AG09309 (cell line): ENCODE data around the gene GDPD4.
"Not testable (repeated sequence)": the region's sequence is repeated elsewhere in the genome, so short reads cannot be mapped to it uniquely, and the experiment has no call there.

Source experiments
- DNase-seq: peaks from one replicate; pipeline ENCODE4 v3.0.0-alpha.2; 2010; ENCODE audit warnings: low read depth
- H3K4me3 ChIP-seq: 2 replicates; pipeline ENCODE4 v1.5.1; 2011; ENCODE audit warnings: mild to moderate bottlenecking, low read depth, low read length, moderate library complexity; ENCODE audit not compliant: control insufficient read depth
- TF ChIP-seq, protein P1 (sequence below): IDR thresholded peaks from 2 replicates; pipeline ENCODE4 v1.5.1; 2011; ENCODE audit warnings: mild to moderate bottlenecking, low read depth, low read length, inconsistent platforms; ENCODE audit not compliant: insufficient read depth, control insufficient read depth; ENCODE audit errors: missing control alignments

The GDPD4 gene

DNA sequence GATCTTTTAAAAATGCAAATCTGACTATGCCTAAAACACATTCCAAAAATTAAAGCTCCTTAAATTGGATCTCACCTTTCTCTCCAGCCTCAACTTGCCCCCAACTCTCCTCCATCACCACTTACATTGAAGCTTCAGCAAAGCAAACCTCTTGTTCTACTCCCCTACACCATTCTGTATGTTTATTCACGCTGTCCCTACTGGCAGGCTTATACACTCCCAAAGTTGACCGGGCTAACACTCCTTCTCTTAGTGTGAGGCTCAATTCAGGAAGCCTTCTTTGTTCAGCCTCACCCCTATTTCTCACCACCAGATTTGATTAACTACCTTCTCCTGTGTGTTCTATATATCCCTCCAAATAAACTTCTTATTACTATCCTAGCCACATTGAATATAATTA lies 1.8 kb upstream of the GDPD4 start:
- TF ChIP-seq, protein P1, sequence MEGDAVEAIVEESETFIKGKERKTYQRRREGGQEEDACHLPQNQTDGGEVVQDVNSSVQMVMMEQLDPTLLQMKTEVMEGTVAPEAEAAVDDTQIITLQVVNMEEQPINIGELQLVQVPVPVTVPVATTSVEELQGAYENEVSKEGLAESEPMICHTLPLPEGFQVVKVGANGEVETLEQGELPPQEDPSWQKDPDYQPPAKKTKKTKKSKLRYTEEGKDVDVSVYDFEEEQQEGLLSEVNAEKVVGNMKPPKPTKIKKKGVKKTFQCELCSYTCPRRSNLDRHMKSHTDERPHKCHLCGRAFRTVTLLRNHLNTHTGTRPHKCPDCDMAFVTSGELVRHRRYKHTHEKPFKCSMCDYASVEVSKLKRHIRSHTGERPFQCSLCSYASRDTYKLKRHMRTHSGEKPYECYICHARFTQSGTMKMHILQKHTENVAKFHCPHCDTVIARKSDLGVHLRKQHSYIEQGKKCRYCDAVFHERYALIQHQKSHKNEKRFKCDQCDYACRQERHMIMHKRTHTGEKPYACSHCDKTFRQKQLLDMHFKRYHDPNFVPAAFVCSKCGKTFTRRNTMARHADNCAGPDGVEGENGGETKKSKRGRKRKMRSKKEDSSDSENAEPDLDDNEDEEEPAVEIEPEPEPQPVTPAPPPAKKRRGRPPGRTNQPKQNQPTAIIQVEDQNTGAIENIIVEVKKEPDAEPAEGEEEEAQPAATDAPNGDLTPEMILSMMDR = no peak
- H3K4me3 ChIP-seq = no peak overlapping the region
- no peak for DNase-seq

DNA sequence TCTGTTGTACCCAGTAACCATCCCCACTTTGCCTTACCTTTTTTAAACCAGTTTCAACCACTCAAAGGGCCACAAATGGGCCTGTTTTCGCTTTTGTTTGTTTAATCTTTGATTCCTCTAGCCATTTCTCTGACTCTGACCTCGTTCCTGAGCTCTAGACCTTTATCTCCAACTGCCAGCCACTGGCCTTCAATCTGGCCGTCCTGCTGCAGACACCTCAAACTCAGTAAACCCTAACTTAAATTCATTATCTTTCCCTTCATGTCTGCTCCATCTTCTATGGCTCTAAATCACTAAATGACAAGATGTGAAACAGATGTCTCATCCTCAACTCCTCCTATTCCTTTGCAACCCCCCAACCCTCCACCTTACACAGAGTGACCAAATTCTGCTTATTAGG lies 1.3 kb upstream of the GDPD4 start:
- TF ChIP-seq, protein P1 = no peak
- no peak overlapping the region for H3K4me3 ChIP-seq
- no peak for DNase-seq

DNA sequence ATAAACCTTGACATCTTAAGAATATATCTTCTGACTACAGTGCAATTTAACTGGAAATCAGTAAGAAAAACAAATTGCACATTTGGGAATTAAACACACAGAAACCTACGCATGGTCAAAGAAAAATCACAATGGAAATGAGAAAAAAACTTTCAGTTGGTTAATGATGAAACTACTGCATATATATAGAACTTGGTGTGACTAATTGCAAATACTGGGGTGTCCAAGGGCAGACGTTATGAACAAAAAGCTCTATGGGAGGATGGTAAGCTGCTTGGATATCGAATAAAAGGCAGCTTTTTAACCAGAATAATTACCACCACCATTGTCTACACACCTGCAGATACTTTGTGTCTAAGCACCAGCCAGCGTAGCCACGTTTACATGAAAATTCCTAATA lies 791 bp downstream of the GDPD4 start:
- TF ChIP-seq, protein P1 = no peak

DNA sequence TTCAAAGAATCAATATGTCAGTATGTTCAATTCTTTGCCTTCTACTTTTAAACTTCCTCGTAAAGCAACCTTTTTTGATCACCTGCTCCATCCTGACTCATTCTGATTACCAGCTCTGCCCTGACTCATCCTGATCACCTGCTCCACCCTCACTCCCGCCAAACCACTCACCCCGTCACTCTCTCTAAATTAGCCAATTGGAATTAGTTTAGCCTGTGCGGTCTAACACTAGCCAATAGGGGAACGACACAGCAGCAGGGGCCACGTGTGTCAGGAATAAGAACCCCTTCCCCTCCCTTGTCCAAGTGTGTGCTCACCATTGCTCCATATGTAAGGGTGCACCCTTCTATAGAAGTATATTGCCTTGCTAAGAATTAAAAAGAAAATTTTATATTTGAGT lies 1.5 kb downstream of the GDPD4 start:
- not testable (repeated sequence) for H3K4me3 ChIP-seq, DNase-seq

More for the DNA sequence above, 791 bp downstream of the GDPD4 start:
- DNase-seq = no peak
- H3K4me3 ChIP-seq = no peak overlapping the region

DNA sequence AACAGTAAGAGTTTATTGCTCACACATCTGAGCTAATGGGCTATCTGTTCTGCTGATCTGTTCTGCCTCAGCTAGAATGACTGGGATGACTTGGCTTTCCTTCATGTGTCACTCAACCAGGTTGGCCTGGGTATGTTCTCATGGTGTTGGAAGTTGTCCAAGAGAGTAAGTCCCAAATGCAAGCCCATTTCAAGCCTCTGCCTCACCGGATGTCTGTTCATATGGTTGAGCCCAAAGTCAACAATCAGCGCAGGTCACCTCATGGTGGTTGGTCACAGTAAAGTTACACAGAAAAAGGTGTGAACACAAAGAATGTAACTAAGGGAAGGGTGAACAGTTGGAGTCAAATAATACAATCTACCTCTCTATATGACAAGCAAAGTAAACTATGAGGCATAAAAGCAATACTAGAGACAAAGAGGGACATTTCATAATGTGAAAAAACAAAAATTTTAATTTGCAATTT lies 1.9 kb downstream of the GDPD4 start:
- DNase-seq = no peak
- H3K4me3 ChIP-seq = no peak overlapping the region
- TF ChIP-seq, protein P1 = no peak

DNA sequence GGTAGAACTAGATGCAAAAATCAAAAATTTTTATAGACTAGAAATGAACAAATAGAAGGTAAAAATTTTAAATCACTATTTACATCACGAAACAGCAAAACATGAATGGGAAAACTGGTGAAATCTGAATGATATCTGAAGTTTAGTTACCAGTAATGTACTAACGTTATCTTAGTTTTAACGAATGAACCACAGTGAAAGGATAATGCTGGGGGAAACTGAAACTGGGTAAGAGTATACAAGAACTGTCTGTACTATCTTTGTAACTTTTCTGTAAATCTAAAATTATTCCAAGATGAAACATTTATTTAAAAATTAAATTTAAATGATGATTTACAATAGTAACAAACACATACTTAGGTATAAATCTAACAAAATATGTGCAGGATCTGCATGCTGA lies 7.4 kb downstream of the GDPD4 start:
- TF ChIP-seq, protein P1 = no peak
- DNase-seq = no peak
- no peak overlapping the region for H3K4me3 ChIP-seq

DNA sequence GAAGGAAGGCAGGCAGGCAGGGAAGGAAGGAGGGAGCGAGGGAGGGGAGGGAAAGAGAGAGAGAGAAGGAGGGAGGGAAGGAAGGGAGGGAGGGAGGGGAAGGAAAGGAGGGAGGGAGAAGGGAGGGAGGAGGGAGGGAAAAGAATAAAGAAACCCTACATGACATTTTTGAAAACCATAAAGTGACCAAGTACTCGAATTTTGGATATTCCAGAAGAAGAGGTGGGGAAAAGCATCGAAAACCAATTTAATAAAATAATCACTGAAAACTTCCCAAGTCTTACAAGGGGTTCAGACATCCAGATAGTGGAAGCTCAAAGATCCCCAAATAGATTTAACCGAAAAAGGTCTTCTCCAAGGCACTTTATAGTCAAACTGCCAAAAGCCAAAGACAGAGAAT lies 11.7 kb downstream of the GDPD4 start:
- H3K4me3 ChIP-seq = no peak overlapping the region
- DNase-seq = no peak
- TF ChIP-seq, protein P1 = no peak
